Measurements from ENCODE around the gene ABL1. TPM values are rescaled to one million over a fixed set of nuclear protein-coding genes. Genes with fewer than 3 reads are reported as not detected.

The ABL1 gene
- total RNA-seq, 6 experiments from 2014 or later: 56.0 to 63.5 (median 62.8) TPM

DNA sequence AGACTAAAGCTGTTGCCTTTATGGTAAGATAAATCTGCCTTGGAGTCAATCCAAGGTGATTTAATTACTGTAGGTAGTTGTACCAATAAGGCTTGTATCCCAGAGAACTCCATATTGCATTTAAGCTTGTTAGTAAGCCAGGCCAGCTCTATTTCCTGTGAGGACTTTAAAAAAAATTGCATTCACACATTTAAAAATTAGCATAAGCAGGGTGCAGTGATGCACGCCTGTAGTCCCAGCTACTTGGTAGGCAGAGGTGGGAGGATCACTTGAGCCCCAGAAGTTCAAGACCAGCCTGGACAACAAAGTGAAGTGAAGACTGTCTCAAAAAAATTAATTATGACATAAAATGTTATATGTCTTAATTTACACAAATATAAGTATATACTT is 28.7 kb upstream of the ABL1 start:
- H3K4me3 Mint-ChIP-seq: no peak overlapping the region
- no peaks in the 10 kb centered on the region for H3K27me3 Mint-ChIP-seq (ENCODE audit: insufficient read depth)
- TF ChIP-seq, protein P1, sequence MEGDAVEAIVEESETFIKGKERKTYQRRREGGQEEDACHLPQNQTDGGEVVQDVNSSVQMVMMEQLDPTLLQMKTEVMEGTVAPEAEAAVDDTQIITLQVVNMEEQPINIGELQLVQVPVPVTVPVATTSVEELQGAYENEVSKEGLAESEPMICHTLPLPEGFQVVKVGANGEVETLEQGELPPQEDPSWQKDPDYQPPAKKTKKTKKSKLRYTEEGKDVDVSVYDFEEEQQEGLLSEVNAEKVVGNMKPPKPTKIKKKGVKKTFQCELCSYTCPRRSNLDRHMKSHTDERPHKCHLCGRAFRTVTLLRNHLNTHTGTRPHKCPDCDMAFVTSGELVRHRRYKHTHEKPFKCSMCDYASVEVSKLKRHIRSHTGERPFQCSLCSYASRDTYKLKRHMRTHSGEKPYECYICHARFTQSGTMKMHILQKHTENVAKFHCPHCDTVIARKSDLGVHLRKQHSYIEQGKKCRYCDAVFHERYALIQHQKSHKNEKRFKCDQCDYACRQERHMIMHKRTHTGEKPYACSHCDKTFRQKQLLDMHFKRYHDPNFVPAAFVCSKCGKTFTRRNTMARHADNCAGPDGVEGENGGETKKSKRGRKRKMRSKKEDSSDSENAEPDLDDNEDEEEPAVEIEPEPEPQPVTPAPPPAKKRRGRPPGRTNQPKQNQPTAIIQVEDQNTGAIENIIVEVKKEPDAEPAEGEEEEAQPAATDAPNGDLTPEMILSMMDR (IDR thresholded peaks at IDR 0.05): no peak
- no peak overlapping the region for H3K27ac Mint-ChIP-seq
- H3K4me1 Mint-ChIP-seq (ENCODE audit: low read depth): peaks cover 22% of the 10 kb centered on the region
- H3K36me3 Mint-ChIP-seq (ENCODE audit: low read depth): peaks cover 22% of the 10 kb centered on the region
- DNase-seq: no peak
- H3K9me3 Mint-ChIP-seq: peaks cover 12% of the 10 kb centered on the region; the same call in 1 of the 2 replicates

DNA sequence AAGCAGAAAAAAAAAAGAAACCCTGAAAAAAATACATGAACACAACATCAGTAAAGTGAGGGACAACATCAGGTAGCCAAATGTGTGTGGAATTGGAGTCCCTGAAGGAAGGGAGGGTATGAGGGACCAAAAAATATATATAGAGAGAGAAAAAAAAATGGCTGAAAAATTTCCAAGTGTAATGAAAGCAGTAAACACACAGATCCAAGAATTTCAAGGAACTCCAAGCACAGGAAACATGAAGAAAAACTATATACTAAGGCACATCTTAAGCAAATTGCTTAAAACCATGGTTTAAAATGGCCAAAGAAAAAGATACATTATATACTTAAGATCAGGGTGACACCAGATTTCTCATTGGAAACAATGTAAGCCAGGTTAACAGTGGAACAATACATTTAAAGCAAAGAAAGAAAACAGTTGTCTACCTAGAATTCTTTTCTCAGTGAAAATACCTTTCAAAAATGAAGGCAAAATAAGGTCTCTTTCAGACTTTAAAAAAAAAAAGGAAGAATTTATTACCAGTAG is 24.4 kb upstream of the ABL1 start:
- Mint-ChIP-seq H3K36me3 (ENCODE audit: low read depth) (peaks cover 22% of the 10 kb centered on the region), H3K27ac (no peak overlapping the region), H3K4me1 (ENCODE audit: low read depth) (peaks cover 12% of the 10 kb centered on the region), H3K4me3 (no peak overlapping the region), H3K9me3 (peaks cover 12% of the 10 kb centered on the region; the same call in 1 of the 2 replicates), H3K27me3 (ENCODE audit: insufficient read depth) (no peaks in the 10 kb centered on the region; the same call in 1 of the 2 replicates)
- TF ChIP-seq, protein P1 (IDR thresholded peaks at IDR 0.05): no peak
- DNase-seq: no peak

DNA sequence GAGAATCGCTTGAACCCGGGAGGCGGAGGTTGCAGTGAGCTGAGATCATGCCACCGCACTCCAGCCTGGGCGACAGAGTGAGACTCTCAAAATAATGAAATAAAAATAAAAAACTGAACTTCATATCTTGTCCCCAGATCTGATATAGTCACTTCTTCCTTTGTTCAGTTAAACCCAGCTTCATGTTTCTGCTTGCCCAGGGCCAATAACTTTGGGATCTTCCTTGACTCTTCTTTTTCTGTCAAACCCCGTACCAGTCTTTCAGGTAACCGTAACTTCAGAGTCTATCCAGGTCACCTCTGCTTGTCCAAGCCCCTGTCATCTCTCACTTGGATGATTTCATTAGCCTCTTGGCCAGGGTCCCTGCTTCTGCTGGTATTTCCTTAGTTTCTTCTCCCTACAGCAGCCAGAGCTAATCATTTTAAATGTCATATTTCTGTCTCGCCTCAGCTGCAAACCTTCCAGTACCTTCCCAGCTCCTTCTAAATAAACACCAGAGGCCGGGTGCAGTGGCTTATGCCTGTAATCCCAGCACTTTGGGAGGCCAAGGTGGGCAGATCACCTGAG is 19.7 kb upstream of the ABL1 start:
- no peaks in the 10 kb centered on the region; the same call in 1 of the 2 replicates for H3K27me3 Mint-ChIP-seq (ENCODE audit: insufficient read depth)
- no peak for DNase-seq
- H3K27ac Mint-ChIP-seq: no peak overlapping the region

DNA sequence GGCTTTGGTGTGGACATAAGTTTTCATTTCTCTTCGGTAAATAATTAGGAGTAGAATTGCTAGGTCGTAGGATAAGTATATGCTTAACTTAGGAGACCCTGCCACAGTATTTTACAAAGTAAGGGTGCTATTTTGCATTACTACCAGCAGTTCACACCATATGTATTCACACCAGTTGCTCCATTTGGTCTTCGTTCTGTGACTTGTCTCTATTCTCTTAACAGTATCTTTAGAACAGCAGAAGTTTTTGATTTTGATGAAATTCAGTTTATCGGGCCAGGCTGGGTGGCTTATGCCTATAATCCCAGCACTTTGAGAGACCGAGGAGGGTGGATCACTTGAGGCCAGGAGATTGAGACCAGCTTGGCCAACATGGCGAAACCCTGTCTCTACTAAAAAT is 17.1 kb upstream of the ABL1 start:
- H3K4me1 Mint-ChIP-seq (ENCODE audit: low read depth): peaks cover 6% of the 10 kb centered on the region; the same call in 1 of the 2 replicates
- H3K4me3 Mint-ChIP-seq: no peak overlapping the region
- no peaks in the 10 kb centered on the region; the same call in 1 of the 2 replicates for H3K27me3 Mint-ChIP-seq (ENCODE audit: insufficient read depth)
- H3K36me3 Mint-ChIP-seq (ENCODE audit: low read depth): peaks cover 14% of the 10 kb centered on the region
- no peak for DNase-seq
- TF ChIP-seq, protein P1 (IDR thresholded peaks at IDR 0.05): no peak
- peaks cover 15% of the 10 kb centered on the region for H3K9me3 Mint-ChIP-seq
- H3K27ac Mint-ChIP-seq: no peak overlapping the region

More for the DNA sequence above, 19.7 kb upstream of the ABL1 start:
- Mint-ChIP-seq H3K4me3 (no peak overlapping the region), H3K36me3 (ENCODE audit: low read depth) (peaks cover 20% of the 10 kb centered on the region), H3K4me1 (ENCODE audit: low read depth) (peaks cover 6% of the 10 kb centered on the region; the same call in 1 of the 2 replicates), H3K9me3 (peaks cover 22% of the 10 kb centered on the region)
- TF ChIP-seq, protein P1 (IDR thresholded peaks at IDR 0.05): no peak

DNA sequence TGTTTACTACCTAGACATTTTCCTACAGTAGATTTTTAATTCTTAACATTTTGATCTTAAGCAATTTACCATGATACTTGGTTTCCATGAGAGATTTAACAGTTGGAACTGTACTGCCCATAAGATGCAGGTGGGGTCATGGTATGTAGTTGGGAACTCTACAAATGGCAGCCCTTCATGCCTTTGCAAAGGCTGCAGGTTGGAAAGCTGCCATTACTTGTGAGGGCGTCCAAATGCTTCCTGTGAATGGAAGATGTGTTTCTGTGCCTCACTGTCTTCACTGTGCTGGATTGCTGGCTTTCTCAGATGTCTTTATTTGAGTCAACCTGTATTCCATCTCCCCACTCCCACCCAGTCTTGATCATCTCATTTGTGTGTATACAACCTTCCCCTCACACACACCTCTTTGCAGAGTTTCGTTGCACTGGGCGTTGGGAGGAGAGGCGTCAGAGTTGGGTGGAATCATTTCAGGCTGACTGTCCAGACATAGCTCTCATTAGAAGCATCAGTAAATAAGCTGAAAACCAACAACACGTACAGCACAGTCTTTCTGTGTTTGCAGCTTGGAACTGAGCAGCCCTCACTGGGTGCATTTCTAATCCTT is 14.8 kb upstream of the ABL1 start:
- Mint-ChIP-seq H3K36me3 (ENCODE audit: low read depth) (peaks cover 14% of the 10 kb centered on the region), H3K27me3 (ENCODE audit: insufficient read depth) (no peaks in the 10 kb centered on the region; the same call in 1 of the 2 replicates), H3K4me1 (ENCODE audit: low read depth) (peaks cover 29% of the 10 kb centered on the region), H3K9me3 (peaks cover 15% of the 10 kb centered on the region), H3K4me3 (no peak overlapping the region), H3K27ac (no peak overlapping the region)
- TF ChIP-seq, protein P1 (IDR thresholded peaks at IDR 0.05): no peak
- DNase-seq: no peak
